Panc1 (cell line): ENCODE measurements around the gene ZNF367. TPM values are rescaled to one million over a fixed set of nuclear protein-coding genes. Genes with fewer than 3 reads are reported as not detected.

Experiments used
- ATAC-seq: fragments of 200-7000 bp; cut with Tn5 transposase; 2 replicates; pipeline ENCODE4 v1.9.1; 2020; ENCODE audit warnings: mild to moderate bottlenecking, moderate library complexity
- BruUV-seq: library from RNA; stranded (reverse); fragments of 400-500 nt; replicated peaks from 2 replicates; lab custom pipeline; 2021; lab: Mats Ljungman, UMichigan
- CTCF ChIA-PET: fragments of 300-600 bp; sonication (Branson Sonifier 250); formaldehyde crosslinking; loops from one replicate; lab custom pipeline; 2022; ENCODE audit warnings: antibody characterized with exemption; lab: Charles Lee
- POLR2A ChIA-PET: fragments of 300-600 bp; sonication (Branson Sonifier 250); formaldehyde crosslinking; loops from one replicate; lab custom pipeline; 2022; ENCODE audit warnings: antibody characterized with exemption; lab: Charles Lee
- DNase-seq: peaks from one replicate; pipeline ENCODE4 v3.0.0-alpha.2; 2010; ENCODE audit warnings: low read depth, low spot score
- H3K27ac ChIP-seq: 2 replicates; pipeline ENCODE4 v1.5.1; 2011; ENCODE audit warnings: mild to moderate bottlenecking, low read length, inconsistent platforms
- H3K27me3 ChIP-seq: fragments of 200-500 bp; sonication (Bioruptor generic); 2 replicates; pipeline ENCODE4 v1.6.0; 2014; ENCODE audit warnings: low read length, inconsistent platforms; ENCODE audit not compliant: control insufficient read depth, insufficient read depth
- H3K36me3 ChIP-seq: fragments of 200-500 bp; sonication (Bioruptor generic); 2 replicates; pipeline ENCODE4 v1.5.1; 2014; ENCODE audit warnings: inconsistent platforms, mild to moderate bottlenecking, low read length, moderate library complexity; ENCODE audit not compliant: control insufficient read depth, insufficient read depth
- H3K4me1 ChIP-seq: 2 replicates; pipeline ENCODE4 v1.5.1; 2011; ENCODE audit warnings: inconsistent platforms, mild to moderate bottlenecking, low read length, moderate library complexity; ENCODE audit not compliant: control insufficient read depth, insufficient read depth
- H3K4me3 ChIP-seq, 2 experiments: 2 replicates each; pipeline ENCODE4 v1.5.1; 2011 to 2012; ENCODE audit warnings: low read depth in 2 of 2, low read length in 2 of 2, mild to moderate bottlenecking in 2 of 2, inconsistent platforms in 1 of 2, moderate library complexity in 1 of 2
- H3K9me3 ChIP-seq: fragments of 200-500 bp; sonication (Bioruptor generic); 2 replicates; pipeline ENCODE4 v1.5.1; 2014; ENCODE audit warnings: low read depth, mild to moderate bottlenecking, inconsistent platforms, low read length, moderate library complexity; ENCODE audit not compliant: control insufficient read depth, insufficient read depth
- POLR2AphosphoS5 ChIP-seq: IDR thresholded peaks from 2 replicates; pipeline ENCODE4 v1.6.1; 2012; ENCODE audit warnings: mild to moderate bottlenecking, low read depth, low read length, moderate library complexity
- SIN3A ChIP-seq: IDR thresholded peaks from 2 replicates; pipeline ENCODE4 v1.6.1; 2012; ENCODE audit warnings: low read depth, mild to moderate bottlenecking, low read length, moderate library complexity, borderline replicate concordance; ENCODE audit not compliant: insufficient read depth
- TCF7L2 ChIP-seq: IDR thresholded peaks from 2 replicates; pipeline ENCODE4 v1.6.1; 2011; ENCODE audit warnings: mild to moderate bottlenecking, low read depth, low read length, inconsistent platforms
- in situ Hi-C: cut with HindIII; loops from 2 replicates; pipeline ENCODE4 v1.10.0; 2016; ENCODE audit warnings: low sequenced_read_pairs, low pct_unique_long_range_greater_than_20kb
- intact Hi-C: fragments of 100-400 bp; cut with micrococcal nuclease; formaldehyde crosslinking; loops from one replicate; pipeline ENCODE4 v1.10.0; 2022; ENCODE audit not compliant: unreplicated experiment
- total RNA-seq: library from RNA; stranded (reverse); gene quantifications from one replicate; pipeline ENCODE4 v1.2.1, GENCODE V29; 2021; ENCODE audit not compliant: unreplicated experiment
- TF ChIP-seq, protein P1 (sequence below), 2 experiments: IDR thresholded peaks; 2 replicates each; pipeline ENCODE4 v1.6.1; 2011 to 2012; ENCODE audit warnings: low read depth in 2 of 2, control low read depth in 1 of 2, low read length in 1 of 2, mild to moderate bottlenecking in 1 of 2, moderate library complexity in 1 of 2; ENCODE audit not compliant: insufficient read depth in 1 of 2
- TF ChIP-seq, protein P2 (sequence below): fragments of 450-650 bp; IDR thresholded peaks from 2 replicates; pipeline ENCODE4 v1.5.1; 2017; ENCODE audit warnings: mild to moderate bottlenecking

Gene ZNF367
- total RNA-seq, 1 experiment from 2014 or later = 12.4 TPM

- POLR2A ChIA-PET = no interaction called here
- H3K36me3 ChIP-seq = peaks cover 6% of the 10 kb centered on the region
- BruUV-seq = no TSS peak
- ATAC-seq (no peak), DNase-seq (no peak)
- no peak overlapping the region for H3K4me3 ChIP-seq
- no peaks in the 10 kb centered on the region for H3K9me3 ChIP-seq
- H3K4me1 ChIP-seq = no peaks in the 10 kb centered on the region
- no peak overlapping the region for H3K27ac ChIP-seq
- CTCF ChIA-PET = no interaction called here
- intact Hi-C loops = no loop called here
- in situ Hi-C loops = no loop called here
- H3K27me3 ChIP-seq = no peaks in the 10 kb centered on the region
- TF ChIP-seq, protein P1, sequence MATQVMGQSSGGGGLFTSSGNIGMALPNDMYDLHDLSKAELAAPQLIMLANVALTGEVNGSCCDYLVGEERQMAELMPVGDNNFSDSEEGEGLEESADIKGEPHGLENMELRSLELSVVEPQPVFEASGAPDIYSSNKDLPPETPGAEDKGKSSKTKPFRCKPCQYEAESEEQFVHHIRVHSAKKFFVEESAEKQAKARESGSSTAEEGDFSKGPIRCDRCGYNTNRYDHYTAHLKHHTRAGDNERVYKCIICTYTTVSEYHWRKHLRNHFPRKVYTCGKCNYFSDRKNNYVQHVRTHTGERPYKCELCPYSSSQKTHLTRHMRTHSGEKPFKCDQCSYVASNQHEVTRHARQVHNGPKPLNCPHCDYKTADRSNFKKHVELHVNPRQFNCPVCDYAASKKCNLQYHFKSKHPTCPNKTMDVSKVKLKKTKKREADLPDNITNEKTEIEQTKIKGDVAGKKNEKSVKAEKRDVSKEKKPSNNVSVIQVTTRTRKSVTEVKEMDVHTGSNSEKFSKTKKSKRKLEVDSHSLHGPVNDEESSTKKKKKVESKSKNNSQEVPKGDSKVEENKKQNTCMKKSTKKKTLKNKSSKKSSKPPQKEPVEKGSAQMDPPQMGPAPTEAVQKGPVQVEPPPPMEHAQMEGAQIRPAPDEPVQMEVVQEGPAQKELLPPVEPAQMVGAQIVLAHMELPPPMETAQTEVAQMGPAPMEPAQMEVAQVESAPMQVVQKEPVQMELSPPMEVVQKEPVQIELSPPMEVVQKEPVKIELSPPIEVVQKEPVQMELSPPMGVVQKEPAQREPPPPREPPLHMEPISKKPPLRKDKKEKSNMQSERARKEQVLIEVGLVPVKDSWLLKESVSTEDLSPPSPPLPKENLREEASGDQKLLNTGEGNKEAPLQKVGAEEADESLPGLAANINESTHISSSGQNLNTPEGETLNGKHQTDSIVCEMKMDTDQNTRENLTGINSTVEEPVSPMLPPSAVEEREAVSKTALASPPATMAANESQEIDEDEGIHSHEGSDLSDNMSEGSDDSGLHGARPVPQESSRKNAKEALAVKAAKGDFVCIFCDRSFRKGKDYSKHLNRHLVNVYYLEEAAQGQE (IDR thresholded peaks at IDR 0.05; ENCODE audit: insufficient read depth in 1 of 2, low read depth in 2 of 2, low read length in 1 of 2) = no peak
- TF ChIP-seq POLR2AphosphoS5 (no peak), SIN3A (no peak), TCF7L2 (no peak)
- TF ChIP-seq, protein P2, sequence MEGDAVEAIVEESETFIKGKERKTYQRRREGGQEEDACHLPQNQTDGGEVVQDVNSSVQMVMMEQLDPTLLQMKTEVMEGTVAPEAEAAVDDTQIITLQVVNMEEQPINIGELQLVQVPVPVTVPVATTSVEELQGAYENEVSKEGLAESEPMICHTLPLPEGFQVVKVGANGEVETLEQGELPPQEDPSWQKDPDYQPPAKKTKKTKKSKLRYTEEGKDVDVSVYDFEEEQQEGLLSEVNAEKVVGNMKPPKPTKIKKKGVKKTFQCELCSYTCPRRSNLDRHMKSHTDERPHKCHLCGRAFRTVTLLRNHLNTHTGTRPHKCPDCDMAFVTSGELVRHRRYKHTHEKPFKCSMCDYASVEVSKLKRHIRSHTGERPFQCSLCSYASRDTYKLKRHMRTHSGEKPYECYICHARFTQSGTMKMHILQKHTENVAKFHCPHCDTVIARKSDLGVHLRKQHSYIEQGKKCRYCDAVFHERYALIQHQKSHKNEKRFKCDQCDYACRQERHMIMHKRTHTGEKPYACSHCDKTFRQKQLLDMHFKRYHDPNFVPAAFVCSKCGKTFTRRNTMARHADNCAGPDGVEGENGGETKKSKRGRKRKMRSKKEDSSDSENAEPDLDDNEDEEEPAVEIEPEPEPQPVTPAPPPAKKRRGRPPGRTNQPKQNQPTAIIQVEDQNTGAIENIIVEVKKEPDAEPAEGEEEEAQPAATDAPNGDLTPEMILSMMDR = no peak
Observed at GRCh38 chr9:96464426-96464825, 46.3 kb upstream of the ZNF367 start.

- H3K4me3 ChIP-seq = no peak overlapping the region
- CTCF ChIA-PET = interaction anchor here (0.6 kb wide), 1 partner anchor 209 kb away, joined by 3 read pairs; no protein-coding TSS in a partner anchor
- no peak overlapping the region for H3K27ac ChIP-seq
- POLR2A ChIA-PET = no interaction called here
- BruUV-seq = no TSS peak
- ATAC-seq (no peak), DNase-seq (no peak)
- TF ChIP-seq, protein P1 (IDR thresholded peaks at IDR 0.05; ENCODE audit: insufficient read depth in 1 of 2, low read depth in 2 of 2, low read length in 1 of 2) = no peak
- no peak for TF ChIP-seq POLR2AphosphoS5
- TF ChIP-seq, protein P2 = no peak
- no peak for TF ChIP-seq TCF7L2
- no peak for TF ChIP-seq SIN3A
- intact Hi-C loops = no loop called here
- in situ Hi-C loops = no loop called here
- no peaks in the 10 kb centered on the region for H3K27me3 ChIP-seq
- no peaks in the 10 kb centered on the region for H3K9me3 ChIP-seq
- H3K4me1 ChIP-seq = no peaks in the 10 kb centered on the region
- H3K36me3 ChIP-seq = peaks cover 2% of the 10 kb centered on the region
Observed at GRCh38 chr9:96462541-96462940, 44.4 kb upstream of the ZNF367 start.
